NK-92 treated with Interleukin-12 subunit alpha and Interleukin-12 subunit beta, amount 100 ng/mL, for 24 hours (cell line): ENCODE data around the gene WSCD2.

ENCODE experiments used
- DNase-seq: peaks from one replicate; lab custom pipeline; 2025; lab: John Stamatoyannopoulos, UW

The WSCD2 gene

GRCh38 chr12:108235985-108236263, 106.8 kb downstream of the WSCD2 start:
- no peak for DNase-seq

- DNase-seq = no peak
Observed at GRCh38 chr12:108236366-108236765, 107.3 kb downstream of the WSCD2 start.

- DNase-seq = no peak
Observed at GRCh38 chr12:108237272-108237671, 108.2 kb downstream of the WSCD2 start.

DNA sequence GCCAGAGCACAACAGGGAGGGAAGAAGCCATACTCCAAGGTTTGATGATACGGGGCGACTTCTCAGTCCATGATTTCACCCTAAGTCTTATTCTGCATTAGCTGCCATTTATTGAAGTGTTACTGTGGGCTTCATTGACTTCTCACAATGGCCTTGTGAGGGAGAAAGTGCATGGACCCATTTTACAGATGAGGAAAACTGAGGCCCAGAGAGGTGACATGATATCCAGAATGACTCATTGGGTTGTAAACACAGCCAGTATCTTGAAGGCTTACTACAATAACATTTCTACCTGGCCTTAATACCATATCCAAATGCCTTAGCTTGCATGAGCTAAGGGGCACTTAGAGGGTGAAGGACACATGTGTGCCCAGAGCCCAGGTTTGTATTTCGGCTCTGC, 109.4 kb downstream of the WSCD2 start:
- no peak for DNase-seq

- no peak for DNase-seq
Observed at GRCh38 chr12:108239378-108239777, 110.3 kb downstream of the WSCD2 start.

- DNase-seq = no peak
Observed at GRCh38 chr12:108240027-108240785, 111.1 kb downstream of the WSCD2 start.

DNA sequence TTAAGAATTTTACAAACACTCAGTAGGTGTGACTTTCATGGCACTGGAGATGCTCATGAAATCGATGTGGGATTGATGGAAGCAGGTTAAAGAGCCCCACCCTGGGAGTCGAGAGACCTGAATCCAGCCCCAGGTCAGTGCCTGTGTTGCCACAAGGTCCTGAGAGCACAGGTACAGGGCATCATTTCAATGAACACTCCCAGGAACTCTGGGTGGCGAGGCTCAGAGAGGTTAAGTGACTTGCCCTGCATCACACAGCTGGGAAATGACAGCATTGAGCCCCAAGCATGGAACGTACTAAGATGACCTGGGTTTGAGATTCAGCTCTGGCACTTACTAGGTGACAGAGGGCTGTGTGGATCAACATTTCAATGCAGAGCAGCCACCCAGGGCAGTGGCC, 111.8 kb downstream of the WSCD2 start:
- DNase-seq = no peak

- DNase-seq = no peak
Observed at GRCh38 chr12:108241986-108242703, 113.1 kb downstream of the WSCD2 start.

- DNase-seq = no peak
Observed at GRCh38 chr12:108247130-108247529, 118.0 kb downstream of the WSCD2 start.

DNA sequence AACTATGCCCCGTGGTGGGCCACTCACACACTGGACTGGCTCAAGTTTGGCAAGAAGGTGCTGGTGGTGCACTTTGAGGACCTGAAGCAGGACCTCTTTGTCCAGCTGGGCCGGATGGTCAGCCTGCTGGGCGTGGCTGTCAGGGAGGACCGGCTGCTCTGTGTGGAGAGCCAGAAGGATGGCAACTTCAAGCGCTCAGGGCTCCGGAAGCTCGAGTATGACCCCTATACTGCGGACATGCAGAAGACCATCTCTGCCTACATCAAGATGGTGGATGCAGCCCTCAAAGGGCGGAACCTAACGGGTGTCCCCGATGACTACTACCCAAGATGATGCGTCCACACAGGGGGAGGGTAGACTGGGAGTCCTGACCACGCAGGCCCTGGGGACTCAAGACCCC, 118.9 kb downstream of the WSCD2 start:
- DNase-seq = no peak

GRCh38 chr12:108252523-108252922, 123.4 kb downstream of the WSCD2 start:
- no peak for DNase-seq

DNA sequence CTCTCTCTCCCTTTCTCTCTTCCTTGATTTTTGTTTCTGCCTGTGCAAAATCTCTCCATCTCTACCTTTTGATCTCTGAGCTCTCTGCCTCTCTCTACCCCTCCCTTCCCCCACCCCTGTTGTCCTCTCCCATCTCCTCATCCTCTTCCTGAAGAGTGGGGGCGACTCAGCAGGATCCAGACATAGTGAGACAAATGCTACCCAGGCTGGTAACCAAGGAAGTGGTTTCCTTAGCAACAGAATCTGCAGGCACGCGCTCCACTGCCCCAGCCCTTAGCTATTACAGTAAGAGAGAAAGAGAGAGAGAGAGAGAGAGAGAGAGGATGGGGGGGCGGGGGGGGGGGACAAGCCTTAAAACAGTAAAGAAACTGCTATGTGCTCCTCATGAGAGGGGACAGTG, 124.5 kb downstream of the WSCD2 start:
- DNase-seq = no peak

GRCh38 chr12:108254030-108254429, 124.9 kb downstream of the WSCD2 start:
- no peak for DNase-seq

DNA sequence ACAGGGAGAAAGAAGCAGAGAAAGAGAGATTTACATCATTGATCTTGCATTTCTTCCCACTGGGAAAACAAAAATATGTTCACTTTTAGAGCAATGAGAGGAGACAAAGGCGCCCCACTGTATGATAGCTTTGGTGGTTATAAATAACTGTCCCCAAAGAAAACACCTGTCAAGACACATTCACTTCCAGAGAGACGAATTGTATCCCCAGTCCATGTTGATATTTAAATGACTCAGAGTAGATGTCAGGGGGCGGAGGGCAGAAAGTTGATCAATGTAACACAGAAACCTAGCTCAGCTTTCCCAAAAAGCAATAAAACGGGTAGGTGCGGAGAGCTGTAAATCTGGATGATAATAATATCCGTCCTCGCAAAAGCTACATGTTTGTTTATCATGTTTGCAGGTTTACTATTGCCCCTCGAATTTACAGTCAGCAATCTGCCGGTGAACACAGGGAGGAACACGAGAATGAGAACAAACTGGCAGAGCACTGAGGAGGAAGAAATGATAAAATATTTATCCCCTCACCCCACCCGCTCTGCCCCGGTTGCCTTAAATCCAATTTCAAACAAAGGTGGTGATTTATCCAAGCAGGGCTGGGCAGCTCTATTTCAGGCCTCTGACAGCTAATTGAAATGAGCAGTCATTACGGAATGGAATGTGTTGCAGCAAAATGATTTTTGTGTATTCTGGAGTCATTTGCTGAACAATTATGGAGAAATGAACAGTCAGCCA, 125.6 kb downstream of the WSCD2 start:
- no peak for DNase-seq

GRCh38 chr12:108255252-108255602, 126.1 kb downstream of the WSCD2 start:
- DNase-seq = no peak

- no peak for DNase-seq
Observed at GRCh38 chr12:108257004-108257403, 127.9 kb downstream of the WSCD2 start.

DNA sequence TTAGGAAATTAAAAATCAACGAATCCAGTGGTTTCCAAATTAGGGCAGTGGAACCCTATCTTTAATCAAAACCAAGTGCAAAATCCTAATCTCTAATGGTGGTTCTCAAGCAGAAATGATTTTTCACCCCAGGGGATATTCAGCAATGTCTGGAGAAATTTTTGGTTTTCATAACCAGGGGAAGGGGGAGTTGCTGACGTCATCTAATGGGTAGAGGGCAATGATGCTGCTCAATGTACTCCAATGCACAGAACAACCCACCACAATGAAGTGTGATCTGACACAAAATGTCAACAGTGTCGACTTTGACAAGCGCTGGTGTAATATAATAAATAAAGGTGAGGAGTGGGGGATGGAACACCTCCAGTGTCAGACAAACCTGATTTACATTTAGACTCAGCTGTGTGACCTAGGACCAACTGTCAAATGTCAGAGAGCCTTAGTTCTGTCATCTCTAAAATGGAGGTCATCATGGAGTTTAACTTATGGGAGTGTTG, 128.6 kb downstream of the WSCD2 start:
- DNase-seq = no peak

DNA sequence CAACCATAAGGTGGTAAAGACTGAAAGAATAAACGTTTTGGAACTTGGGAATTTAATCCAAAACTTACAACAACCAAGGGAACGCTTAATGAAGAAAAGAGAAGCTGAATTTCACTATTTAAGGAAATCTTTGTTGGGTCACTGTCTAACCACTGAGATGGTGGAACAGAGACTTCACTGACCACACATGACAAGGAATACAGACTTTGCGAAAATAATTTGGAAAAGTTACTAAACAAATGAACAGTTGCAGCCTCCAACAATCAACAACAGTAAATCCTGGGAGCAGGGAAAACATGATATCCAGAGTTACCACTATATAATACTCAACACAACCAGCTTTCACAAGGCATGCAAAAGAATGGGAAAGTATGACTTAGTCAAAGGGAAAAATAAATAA, 131.0 kb downstream of the WSCD2 start:
- DNase-seq = no peak

GRCh38 chr12:108260969-108261368, 131.9 kb downstream of the WSCD2 start:
- DNase-seq = no peak

DNA sequence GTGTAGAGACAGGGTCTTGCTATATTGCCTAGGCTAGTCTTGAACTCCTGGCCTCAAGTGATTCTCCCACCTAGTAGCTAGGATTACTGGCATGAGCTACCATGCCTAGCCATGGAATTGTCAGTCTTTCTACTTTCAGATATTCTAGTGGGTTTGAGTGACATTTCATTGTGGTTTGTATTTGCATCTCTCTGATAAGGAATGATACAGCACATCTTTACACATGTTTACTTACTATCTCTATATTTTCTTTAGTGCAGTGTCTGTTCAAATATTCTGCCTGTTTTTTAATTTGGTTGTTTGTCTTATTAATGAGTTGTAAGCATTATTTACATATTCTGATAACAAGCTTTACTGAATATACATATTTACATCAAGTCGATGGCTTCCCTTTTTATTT, 136.4 kb downstream of the WSCD2 start:
- no peak for DNase-seq

DNA sequence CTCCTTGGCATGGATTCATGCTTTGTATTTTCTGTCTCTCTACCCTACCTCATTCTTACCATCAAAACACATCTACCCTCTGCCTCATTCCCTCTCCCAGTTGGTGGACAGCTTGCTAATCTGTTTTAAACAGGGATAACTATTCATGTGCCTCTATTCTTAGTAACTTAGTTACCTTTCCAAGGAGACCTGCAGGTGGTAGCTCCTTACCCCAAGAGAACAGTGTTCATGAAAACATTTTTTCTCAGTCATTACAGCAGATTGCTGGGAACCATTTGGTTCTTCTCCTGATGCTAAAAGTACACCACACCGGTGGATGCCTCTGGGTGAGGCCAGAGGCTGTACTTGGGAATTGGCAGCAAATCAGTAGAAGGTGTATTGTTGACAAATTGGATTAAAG, 137.0 kb downstream of the WSCD2 start:
- DNase-seq = no peak

GRCh38 chr12:108267450-108267849, 138.4 kb downstream of the WSCD2 start:
- no peak for DNase-seq

GRCh38 chr12:108268397-108268796, 139.3 kb downstream of the WSCD2 start:
- no peak for DNase-seq
